GM13977 (cell line): ENCODE results near the gene LEF1.
A peak's percentile ranks its signal among the peaks of the same experiment; 100 is the strongest.

ENCODE experiments used
- DNase-seq: peaks from one replicate; pipeline ENCODE4 v3.0.0; 2012; ENCODE audit warnings: low spot score
- in situ Hi-C: fragments of 300-500 bp; cut with MboI; formaldehyde crosslinking; loops from one replicate; pipeline ENCODE4 v1.12.0; 2022; ENCODE audit warnings: low sequenced_read_pairs, low pct_unique_long_range_greater_than_20kb, mixed read lengths, inconsistent platforms; ENCODE audit not compliant: unreplicated experiment
- TF ChIP-seq, protein P1 (sequence below): IDR thresholded peaks from 2 replicates; pipeline ENCODE4 v1.5.1; 2012; ENCODE audit warnings: mild to moderate bottlenecking, control low read depth; ENCODE audit not compliant: insufficient read depth; ENCODE audit errors: extremely low read depth, missing control alignments

The LEF1 gene

DNA sequence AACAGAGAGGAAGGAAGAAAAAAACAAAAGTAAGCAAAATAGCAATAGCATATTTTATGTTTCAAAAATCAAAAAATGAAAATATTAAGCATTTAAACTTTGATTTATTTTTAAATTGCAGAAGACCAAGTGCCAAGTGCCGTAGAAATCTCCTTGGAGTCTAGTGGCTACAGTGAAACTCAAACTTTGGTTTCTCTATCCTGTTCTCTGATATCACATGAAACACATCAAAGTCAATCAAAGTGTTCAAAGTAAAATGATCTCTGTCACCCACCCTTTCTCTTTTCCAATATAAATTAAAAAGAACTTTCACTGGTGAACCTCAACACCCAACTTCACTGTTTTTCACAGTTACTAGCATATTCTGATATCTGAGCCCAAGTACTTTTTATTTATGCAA, 98.0 kb downstream of the LEF1 start:
- TF ChIP-seq, protein P1, sequence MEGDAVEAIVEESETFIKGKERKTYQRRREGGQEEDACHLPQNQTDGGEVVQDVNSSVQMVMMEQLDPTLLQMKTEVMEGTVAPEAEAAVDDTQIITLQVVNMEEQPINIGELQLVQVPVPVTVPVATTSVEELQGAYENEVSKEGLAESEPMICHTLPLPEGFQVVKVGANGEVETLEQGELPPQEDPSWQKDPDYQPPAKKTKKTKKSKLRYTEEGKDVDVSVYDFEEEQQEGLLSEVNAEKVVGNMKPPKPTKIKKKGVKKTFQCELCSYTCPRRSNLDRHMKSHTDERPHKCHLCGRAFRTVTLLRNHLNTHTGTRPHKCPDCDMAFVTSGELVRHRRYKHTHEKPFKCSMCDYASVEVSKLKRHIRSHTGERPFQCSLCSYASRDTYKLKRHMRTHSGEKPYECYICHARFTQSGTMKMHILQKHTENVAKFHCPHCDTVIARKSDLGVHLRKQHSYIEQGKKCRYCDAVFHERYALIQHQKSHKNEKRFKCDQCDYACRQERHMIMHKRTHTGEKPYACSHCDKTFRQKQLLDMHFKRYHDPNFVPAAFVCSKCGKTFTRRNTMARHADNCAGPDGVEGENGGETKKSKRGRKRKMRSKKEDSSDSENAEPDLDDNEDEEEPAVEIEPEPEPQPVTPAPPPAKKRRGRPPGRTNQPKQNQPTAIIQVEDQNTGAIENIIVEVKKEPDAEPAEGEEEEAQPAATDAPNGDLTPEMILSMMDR = no peak
- DNase-seq = no peak
- in situ Hi-C loops = no loop called here

DNA sequence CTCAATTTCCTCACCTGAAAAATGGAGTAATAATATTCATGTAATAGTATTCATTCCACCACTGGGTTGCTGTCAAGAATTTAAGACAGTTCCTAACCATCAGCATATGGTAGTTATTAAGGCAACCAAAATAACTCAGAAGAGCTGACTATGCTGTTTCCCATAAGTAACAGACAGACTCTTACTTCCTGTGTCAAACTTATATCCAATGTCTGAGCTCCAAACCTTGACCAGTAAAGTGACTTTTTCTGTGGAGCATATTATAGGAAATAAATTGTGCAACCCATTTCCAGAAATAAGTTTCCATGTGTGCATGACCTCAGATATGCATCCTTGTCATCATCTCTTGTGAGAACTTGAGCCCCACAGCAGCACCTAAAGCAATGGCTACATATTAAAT, 100.3 kb downstream of the LEF1 start:
- in situ Hi-C loops = no loop called here
- DNase-seq = no peak
- TF ChIP-seq, protein P1 = no peak

DNA sequence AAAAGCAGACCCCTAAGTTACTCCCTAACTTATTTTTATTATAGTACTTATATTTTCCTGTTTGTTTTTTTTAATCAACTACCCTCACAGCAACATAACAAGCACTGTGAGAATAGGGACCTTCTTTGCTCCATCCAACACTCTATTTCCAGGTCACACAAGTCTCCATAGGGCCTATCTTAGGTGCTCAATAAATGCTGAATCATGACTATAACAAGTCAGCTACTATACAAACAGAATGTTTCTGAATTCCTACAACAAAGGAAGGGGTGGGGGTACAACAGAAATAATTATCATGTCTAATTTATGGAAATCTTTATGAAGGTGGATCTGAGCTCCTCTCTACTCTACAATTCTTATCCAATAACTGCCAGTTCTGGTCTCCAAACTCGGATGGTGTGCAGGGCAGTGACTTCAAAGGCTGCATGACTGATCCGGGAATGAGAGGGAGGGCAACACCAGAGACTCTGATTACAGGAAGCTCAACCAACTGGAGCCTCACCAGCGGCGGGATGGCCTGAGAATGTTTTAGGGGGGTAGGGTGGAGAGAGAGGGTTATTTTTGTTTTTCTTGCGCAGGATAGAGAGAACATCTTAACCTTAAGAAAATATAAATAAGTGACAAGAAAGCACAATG, 107.9 kb downstream of the LEF1 start:
- TF ChIP-seq, protein P1 = no peak
- in situ Hi-C loops = no loop called here
- DNase-seq = no peak

DNA sequence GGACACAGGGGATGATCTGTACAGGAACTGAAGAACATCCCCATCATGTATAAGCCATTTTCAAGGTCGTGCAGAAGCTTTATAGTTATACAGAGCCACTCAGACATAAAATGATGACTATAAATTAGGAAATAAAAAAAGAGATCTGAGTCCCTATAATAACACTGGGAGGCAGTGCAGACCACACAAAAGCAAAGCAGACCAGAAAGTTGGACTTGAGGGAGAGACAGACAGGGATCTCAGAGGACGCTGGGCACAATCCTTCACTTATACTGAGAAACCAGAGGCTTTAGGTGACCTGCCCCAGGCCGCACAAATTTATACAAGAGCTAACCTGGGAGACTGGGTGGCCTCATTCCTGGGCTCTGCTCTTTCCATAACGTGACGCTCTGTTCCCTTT, 108.6 kb downstream of the LEF1 start:
- in situ Hi-C loops = no loop called here
- no peak for DNase-seq
- TF ChIP-seq, protein P1 = peak; percentile 35

DNA sequence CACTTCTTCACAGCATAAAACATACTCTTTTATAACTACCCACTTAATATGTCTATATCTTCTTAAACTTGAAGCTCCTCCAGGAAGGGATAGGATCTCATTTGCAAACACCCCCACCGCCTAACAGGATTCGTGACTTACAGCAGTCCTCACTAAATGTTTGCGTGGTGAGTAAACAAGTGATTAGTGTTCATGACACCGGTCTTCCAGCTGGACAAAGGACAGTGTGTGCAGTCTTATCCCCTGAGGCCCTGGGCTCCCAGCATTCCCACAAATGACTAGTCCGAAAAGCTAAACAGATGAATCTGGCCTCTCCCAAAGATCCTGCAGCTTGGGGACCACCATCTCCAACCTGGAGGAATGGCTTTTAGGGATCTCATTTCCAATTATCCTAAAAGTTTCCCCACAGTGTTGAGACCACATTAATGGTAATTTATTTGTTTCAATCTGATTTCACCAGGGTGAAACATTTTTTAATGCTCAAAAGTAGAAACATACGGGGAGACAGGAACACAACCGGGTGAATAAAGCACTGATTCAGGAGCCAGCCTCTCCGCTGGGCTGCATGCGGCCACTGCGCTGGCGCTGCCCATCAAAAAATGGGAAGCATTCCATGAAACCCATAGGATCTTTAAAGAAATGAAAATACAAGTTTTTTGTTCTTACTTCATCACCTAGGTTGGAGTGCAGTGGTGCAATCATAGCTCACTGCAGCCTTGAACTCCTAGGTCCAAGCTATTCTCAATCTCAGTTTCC, 109.9 kb downstream of the LEF1 start:
- no peak for DNase-seq
- TF ChIP-seq, protein P1 = no peak
- in situ Hi-C loops = no loop called here

DNA sequence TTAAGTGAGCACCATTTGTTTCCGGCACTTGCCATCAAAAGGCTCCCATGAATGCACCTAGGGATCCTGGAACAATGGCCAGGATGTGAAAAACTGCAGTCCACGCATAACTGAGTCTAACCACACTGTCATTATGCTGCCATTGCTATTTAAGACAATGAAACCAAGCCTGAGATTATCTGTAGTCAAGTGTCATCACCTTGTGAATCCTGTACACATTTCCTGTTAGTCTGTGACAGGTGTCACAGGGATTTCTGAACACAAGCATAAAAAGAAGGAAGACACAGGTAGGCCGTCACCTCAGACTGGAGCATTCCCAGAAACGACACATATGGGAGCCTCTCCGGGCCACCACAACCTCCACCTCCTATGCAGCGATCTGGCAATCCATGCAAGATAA, 112.3 kb downstream of the LEF1 start:
- in situ Hi-C loops = no loop called here
- DNase-seq = no peak
- TF ChIP-seq, protein P1 = no peak

DNA sequence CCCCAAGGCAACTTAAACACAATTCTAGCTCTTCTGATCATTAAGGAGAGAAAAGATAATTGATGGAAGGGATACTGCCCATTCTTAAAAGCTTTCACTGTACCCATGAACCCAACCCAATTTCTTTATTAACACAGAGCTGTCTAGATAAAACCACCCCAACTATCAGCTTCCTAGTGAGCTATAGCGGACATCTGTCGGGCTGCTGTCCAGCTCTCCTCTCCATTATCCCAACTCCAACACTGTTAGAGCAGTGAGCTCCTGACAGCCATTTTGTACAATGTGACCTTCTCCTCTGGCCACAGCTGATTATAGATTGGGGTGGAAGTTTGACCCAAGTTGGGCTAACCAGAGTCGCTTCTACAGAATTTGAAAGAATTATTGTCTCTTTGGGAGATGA, 112.9 kb downstream of the LEF1 start:
- DNase-seq = no peak
- in situ Hi-C loops = no loop called here
- TF ChIP-seq, protein P1 = no peak
